ENCODE measurements around the gene CSPG4.

The CSPG4 gene

DNA sequence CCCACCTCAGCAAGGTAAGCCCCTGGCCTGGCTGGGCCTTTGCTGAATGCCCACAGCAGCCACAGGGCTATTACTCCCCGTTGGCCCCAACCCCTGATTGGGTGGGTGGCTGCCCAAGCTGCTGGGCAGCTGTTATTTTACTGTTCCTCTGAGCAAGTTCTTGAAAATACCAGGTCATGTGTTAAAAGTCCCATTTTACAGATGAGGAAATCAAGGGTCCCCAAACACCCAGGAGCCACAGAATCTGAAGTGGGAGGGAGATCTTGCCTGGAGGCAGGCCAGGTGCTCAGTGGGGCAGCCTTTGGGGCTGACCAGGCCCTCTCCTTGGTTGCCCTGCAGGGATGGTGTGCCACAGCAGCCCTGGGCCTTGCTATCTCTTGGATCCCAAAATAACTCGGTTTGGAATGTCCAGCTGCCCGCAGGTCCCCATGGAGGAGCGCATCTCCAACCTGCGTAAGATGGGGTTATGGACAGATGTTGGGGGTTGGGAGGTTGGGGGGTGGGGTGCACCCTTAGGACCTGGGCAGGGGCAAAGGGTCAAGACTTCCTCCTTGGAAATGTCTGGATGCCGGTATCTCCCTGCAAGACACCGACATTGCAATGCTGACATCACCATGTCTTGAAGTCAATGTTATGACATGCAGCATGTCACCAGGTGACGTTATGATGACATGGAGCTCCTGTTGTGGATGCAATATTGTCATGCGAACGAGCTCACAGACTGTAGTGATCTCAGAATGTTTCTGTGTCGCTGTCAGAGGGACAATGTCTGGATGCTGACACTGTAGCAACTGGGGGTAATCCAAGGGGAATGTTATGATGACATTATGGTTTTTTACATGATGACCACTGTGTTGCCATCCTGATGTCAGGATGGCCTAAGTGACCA is 13.3 kb upstream of the CSPG4 start:
- H3K4me3 ChIP-seq (replicated peaks; ENCODE audit: insufficient read depth, low read length) = no peak overlapping the region
- TF ChIP-seq POLR2AphosphoS5 (IDR thresholded peaks at IDR 0.05; ENCODE audit: low read depth) (no peak), GABPA (IDR thresholded peaks at IDR 0.05; ENCODE audit: low read depth) (no peak), SPI1 (IDR thresholded peaks at IDR 0.05; ENCODE audit: borderline replicate concordance, low read depth) (no peak)
- TF ChIP-seq, protein P1, sequence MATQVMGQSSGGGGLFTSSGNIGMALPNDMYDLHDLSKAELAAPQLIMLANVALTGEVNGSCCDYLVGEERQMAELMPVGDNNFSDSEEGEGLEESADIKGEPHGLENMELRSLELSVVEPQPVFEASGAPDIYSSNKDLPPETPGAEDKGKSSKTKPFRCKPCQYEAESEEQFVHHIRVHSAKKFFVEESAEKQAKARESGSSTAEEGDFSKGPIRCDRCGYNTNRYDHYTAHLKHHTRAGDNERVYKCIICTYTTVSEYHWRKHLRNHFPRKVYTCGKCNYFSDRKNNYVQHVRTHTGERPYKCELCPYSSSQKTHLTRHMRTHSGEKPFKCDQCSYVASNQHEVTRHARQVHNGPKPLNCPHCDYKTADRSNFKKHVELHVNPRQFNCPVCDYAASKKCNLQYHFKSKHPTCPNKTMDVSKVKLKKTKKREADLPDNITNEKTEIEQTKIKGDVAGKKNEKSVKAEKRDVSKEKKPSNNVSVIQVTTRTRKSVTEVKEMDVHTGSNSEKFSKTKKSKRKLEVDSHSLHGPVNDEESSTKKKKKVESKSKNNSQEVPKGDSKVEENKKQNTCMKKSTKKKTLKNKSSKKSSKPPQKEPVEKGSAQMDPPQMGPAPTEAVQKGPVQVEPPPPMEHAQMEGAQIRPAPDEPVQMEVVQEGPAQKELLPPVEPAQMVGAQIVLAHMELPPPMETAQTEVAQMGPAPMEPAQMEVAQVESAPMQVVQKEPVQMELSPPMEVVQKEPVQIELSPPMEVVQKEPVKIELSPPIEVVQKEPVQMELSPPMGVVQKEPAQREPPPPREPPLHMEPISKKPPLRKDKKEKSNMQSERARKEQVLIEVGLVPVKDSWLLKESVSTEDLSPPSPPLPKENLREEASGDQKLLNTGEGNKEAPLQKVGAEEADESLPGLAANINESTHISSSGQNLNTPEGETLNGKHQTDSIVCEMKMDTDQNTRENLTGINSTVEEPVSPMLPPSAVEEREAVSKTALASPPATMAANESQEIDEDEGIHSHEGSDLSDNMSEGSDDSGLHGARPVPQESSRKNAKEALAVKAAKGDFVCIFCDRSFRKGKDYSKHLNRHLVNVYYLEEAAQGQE (IDR thresholded peaks at IDR 0.05; ENCODE audit: insufficient replicate concordance, low read depth) = no peak
- TF ChIP-seq, protein P2, sequence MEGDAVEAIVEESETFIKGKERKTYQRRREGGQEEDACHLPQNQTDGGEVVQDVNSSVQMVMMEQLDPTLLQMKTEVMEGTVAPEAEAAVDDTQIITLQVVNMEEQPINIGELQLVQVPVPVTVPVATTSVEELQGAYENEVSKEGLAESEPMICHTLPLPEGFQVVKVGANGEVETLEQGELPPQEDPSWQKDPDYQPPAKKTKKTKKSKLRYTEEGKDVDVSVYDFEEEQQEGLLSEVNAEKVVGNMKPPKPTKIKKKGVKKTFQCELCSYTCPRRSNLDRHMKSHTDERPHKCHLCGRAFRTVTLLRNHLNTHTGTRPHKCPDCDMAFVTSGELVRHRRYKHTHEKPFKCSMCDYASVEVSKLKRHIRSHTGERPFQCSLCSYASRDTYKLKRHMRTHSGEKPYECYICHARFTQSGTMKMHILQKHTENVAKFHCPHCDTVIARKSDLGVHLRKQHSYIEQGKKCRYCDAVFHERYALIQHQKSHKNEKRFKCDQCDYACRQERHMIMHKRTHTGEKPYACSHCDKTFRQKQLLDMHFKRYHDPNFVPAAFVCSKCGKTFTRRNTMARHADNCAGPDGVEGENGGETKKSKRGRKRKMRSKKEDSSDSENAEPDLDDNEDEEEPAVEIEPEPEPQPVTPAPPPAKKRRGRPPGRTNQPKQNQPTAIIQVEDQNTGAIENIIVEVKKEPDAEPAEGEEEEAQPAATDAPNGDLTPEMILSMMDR (IDR thresholded peaks at IDR 0.05; ENCODE audit: insufficient read depth, low read length) = no peak
- no peak for DNase-seq (ENCODE audit: low read depth in 1 of 2, low spot score in 1 of 2)
- H3K27ac ChIP-seq (replicated peaks) = no peak overlapping the region
- H3K27me3 ChIP-seq (ENCODE audit: insufficient read depth, poor library complexity, severe bottlenecking) = no peaks in the 10 kb centered on the region

DNA sequence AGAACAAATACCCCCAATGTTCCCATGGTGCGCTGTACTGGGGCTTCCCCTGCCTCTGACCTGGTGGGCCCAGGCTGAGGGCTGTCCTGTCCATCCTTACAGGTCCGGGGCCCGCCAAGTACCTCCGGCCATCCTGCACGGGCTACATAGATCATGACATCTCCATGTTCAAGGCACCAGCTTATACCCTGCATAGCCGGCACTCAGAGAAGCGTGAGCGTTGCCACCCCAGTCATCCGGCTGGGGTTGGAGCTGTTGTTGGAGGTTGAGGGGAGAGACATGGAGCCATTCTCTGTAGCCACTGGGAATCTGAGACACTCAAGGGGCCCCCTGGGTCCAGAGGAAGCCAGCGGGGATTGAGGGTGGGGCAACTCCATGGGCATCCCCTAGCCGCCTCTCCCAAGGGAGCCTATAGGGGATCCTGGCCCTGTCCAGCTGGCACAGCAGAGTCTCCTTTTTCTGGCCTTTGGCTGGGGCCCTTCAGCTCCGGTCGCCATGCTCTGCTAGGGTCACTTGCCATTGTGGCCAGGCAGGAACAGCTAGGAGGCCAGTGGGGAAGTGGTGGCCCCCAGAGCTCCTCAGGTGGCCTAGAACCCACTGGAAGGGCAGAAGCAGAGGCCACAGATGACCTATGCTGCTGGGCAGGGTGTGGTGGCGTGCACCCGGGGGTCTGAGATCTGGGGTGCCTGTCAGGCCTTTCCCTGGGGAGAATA is 12.5 kb upstream of the CSPG4 start:
- TF ChIP-seq GABPA (IDR thresholded peaks at IDR 0.05; ENCODE audit: low read depth) (no peak), SPI1 (IDR thresholded peaks at IDR 0.05; ENCODE audit: borderline replicate concordance, low read depth) (no peak), POLR2AphosphoS5 (IDR thresholded peaks at IDR 0.05; ENCODE audit: low read depth) (no peak)
- TF ChIP-seq, protein P1 (IDR thresholded peaks at IDR 0.05; ENCODE audit: insufficient replicate concordance, low read depth) = no peak
- TF ChIP-seq, protein P2 (IDR thresholded peaks at IDR 0.05; ENCODE audit: insufficient read depth, low read length) = no peak
- no peak overlapping the region for H3K4me3 ChIP-seq (replicated peaks; ENCODE audit: insufficient read depth, low read length)
- no peak overlapping the region for H3K27ac ChIP-seq (replicated peaks)
- DNase-seq (ENCODE audit: low read depth in 1 of 2, low spot score in 1 of 2) = no peak
- no peaks in the 10 kb centered on the region for H3K27me3 ChIP-seq (ENCODE audit: insufficient read depth, poor library complexity, severe bottlenecking)

DNA sequence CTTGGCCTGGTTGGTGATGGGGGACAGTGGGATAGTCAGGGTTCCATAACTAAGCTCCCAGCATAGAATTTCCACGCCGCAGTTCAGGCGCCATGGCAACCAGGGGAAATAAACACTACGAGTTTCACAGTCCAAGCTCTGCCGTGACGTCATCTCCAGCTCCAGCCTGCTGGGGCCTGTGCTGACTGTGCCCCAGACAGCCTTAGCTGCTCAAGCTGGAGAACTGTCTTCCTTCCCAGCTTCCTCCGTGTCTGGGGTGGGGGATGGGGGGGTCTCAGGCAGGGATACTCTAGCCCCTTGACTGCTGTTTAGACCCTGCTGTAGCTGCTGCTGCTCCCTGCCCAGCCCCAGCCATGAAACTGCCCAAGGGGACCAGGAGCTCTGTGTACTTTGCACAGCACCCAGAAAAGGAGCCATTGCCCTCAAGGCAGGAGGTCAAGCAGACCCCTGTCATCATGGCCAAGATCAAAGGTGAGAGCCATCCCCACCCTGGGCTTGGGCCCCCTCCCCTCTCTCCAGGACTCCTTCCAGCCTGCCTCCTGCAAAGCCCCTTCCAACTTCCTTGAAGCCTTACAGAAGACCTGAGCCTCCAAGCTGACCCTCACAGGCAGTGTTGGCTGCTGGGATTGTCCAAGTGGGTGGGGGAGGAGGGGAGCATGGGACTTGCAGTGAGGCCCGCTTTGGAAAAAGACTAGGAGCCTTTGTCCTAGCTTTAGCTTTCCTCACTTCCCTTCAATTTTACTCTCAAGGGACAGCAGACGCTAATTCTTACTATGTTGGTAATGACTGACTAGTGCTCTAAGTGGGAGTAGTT is 11.4 kb upstream of the CSPG4 start:
- Histone ChIP-seq H3K27ac (replicated peaks) (peak overlapping the region; percentile 31; the same call in 1 of the 2 replicates), H3K4me3 (replicated peaks; ENCODE audit: insufficient read depth, low read length) (no peak overlapping the region), H3K27me3 (ENCODE audit: insufficient read depth, poor library complexity, severe bottlenecking) (no peaks in the 10 kb centered on the region)
- TF ChIP-seq, protein P1 (IDR thresholded peaks at IDR 0.05; ENCODE audit: insufficient replicate concordance, low read depth) = no peak
- TF ChIP-seq SPI1 (IDR thresholded peaks at IDR 0.05; ENCODE audit: borderline replicate concordance, low read depth) (no peak), GABPA (IDR thresholded peaks at IDR 0.05; ENCODE audit: low read depth) (no peak), POLR2AphosphoS5 (IDR thresholded peaks at IDR 0.05; ENCODE audit: low read depth) (no peak)
- TF ChIP-seq, protein P2 (IDR thresholded peaks at IDR 0.05; ENCODE audit: insufficient read depth, low read length) = no peak
- DNase-seq (ENCODE audit: low read depth in 1 of 2, low spot score in 1 of 2) = peak; percentile 56 to 83
